Measurements from ENCODE around the gene SGCE.

Gene SGCE

DNA sequence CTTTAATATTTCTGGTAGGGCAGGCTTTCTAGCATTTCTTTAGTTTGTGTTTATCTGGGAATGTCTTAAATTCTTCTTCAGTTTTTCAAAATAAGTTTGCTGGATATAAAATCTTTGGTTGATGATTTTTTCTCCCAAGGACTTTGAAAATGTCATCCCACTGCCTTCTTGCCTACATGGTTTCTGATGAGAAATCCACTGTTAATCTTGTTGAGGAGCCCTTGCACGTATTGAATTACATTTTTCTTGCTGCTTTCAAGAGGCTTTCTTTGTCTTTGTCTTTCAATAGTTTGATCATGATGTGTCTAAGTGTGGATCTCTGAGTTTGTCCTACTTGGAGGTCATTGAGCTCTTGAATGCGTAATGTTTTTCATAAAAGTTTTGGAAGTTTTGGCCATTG, 80.3 kb downstream of the SGCE start:
- Histone ChIP-seq H3K9me2 (ENCODE audit: low read depth, low read length) (no peaks in the 10 kb centered on the region), H3K36me3 (ENCODE audit: insufficient read depth, low read length) (no peaks in the 10 kb centered on the region), H2AFZ (ENCODE audit: low read length) (no peak overlapping the region), H4K20me1 (ENCODE audit: insufficient read depth, low read length) (no peaks in the 10 kb centered on the region), H3K27ac (ENCODE audit: low read depth, low read length, poor library complexity, severe bottlenecking) (no peak overlapping the region), H3F3A (ENCODE audit: insufficient read depth, low read length) (no peaks in the 10 kb centered on the region), H3K4me2 (ENCODE audit: low read length) (no peak overlapping the region), H3K4me3 (ENCODE audit: low read depth, low read length, poor library complexity, severe bottlenecking) (no peak overlapping the region), H3K79me2 (ENCODE audit: insufficient read depth, low read length) (no peaks in the 10 kb centered on the region), H3K27me3 (ENCODE audit: insufficient read depth, low read length) (no peaks in the 10 kb centered on the region), H3K9me3 (ENCODE audit: low read length) (peaks cover 6% of the 10 kb centered on the region; the same call in 1 of the 2 replicates), H3K9ac (ENCODE audit: low read length) (no peak overlapping the region), H3K4me1 (ENCODE audit: insufficient read depth, low read length, severe bottlenecking) (peaks cover 9% of the 10 kb centered on the region)
- no peak for TF ChIP-seq EZH2 (IDR thresholded peaks at IDR 0.05; ENCODE audit: borderline replicate concordance, low read length)
- TF ChIP-seq, protein P1, sequence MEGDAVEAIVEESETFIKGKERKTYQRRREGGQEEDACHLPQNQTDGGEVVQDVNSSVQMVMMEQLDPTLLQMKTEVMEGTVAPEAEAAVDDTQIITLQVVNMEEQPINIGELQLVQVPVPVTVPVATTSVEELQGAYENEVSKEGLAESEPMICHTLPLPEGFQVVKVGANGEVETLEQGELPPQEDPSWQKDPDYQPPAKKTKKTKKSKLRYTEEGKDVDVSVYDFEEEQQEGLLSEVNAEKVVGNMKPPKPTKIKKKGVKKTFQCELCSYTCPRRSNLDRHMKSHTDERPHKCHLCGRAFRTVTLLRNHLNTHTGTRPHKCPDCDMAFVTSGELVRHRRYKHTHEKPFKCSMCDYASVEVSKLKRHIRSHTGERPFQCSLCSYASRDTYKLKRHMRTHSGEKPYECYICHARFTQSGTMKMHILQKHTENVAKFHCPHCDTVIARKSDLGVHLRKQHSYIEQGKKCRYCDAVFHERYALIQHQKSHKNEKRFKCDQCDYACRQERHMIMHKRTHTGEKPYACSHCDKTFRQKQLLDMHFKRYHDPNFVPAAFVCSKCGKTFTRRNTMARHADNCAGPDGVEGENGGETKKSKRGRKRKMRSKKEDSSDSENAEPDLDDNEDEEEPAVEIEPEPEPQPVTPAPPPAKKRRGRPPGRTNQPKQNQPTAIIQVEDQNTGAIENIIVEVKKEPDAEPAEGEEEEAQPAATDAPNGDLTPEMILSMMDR (IDR thresholded peaks at IDR 0.05; ENCODE audit: low read length), result no peak

DNA sequence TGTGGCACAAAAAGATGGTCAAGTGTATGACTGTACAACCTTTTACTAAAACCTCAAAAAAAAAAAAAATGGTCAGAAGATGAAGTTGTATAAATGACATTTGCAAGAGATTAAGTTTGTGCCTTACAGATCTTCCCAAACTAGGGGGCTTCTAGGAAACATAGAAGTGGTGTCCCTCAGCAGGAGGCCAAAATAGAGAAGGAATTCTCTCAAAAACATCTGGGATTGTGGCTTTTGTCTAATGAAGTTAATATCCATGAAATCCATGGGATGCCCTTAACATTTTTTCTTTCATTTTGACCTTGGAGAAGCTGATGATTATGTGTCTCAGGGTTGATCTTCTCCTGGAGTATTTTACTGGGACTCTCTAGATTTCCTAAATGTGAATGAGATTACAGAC, 84.1 kb downstream of the SGCE start:
- no peak overlapping the region for H3K9ac ChIP-seq (ENCODE audit: low read length)
- no peaks in the 10 kb centered on the region for H3K4me1 ChIP-seq (ENCODE audit: insufficient read depth, low read length, severe bottlenecking)
- TF ChIP-seq, protein P1 (IDR thresholded peaks at IDR 0.05; ENCODE audit: low read length), result no peak
- TF ChIP-seq EZH2 (IDR thresholded peaks at IDR 0.05; ENCODE audit: borderline replicate concordance, low read length), result no peak
- no peaks in the 10 kb centered on the region for H3K79me2 ChIP-seq (ENCODE audit: insufficient read depth, low read length)
- no peak overlapping the region for H3K4me2 ChIP-seq (ENCODE audit: low read length)
- no peaks in the 10 kb centered on the region for H4K20me1 ChIP-seq (ENCODE audit: insufficient read depth, low read length)
- H2AFZ ChIP-seq (ENCODE audit: low read length), result no peak overlapping the region
- peaks cover 6% of the 10 kb centered on the region; the same call in 1 of the 2 replicates for H3K9me3 ChIP-seq (ENCODE audit: low read length)
- no peaks in the 10 kb centered on the region for H3F3A ChIP-seq (ENCODE audit: insufficient read depth, low read length)
- H3K27ac ChIP-seq (ENCODE audit: low read depth, low read length, poor library complexity, severe bottlenecking), result no peak overlapping the region
- no peak overlapping the region for H3K4me3 ChIP-seq (ENCODE audit: low read depth, low read length, poor library complexity, severe bottlenecking)
- H3K36me3 ChIP-seq (ENCODE audit: insufficient read depth, low read length), result no peaks in the 10 kb centered on the region
- H3K27me3 ChIP-seq (ENCODE audit: insufficient read depth, low read length), result no peaks in the 10 kb centered on the region
- H3K9me2 ChIP-seq (ENCODE audit: low read depth, low read length), result no peaks in the 10 kb centered on the region

DNA sequence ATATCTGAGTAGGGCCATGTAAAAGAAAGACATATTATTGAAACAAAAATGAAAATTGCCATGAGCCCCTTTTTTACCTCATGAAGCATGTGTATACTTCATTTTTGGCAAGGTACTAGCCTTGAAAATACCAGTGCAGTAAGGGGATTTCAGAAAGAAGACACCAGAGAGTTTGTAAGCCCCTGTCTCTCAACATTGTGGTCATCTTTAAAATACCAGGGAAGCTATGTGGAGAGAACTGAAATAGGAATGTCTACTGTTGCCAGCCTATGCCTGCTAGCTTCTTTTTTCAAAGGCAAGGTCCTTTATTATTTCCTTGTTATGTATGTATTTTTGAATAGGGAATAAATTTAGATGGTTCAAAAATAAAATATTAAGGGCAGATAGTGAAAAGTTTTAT, 88.5 kb downstream of the SGCE start:
- Histone ChIP-seq H3K27ac (ENCODE audit: low read depth, low read length, poor library complexity, severe bottlenecking) (no peak overlapping the region), H3F3A (ENCODE audit: insufficient read depth, low read length) (no peaks in the 10 kb centered on the region), H3K9me2 (ENCODE audit: low read depth, low read length) (no peaks in the 10 kb centered on the region), H4K20me1 (ENCODE audit: insufficient read depth, low read length) (no peaks in the 10 kb centered on the region), H3K36me3 (ENCODE audit: insufficient read depth, low read length) (no peaks in the 10 kb centered on the region), H3K9me3 (ENCODE audit: low read length) (no peaks in the 10 kb centered on the region), H3K9ac (ENCODE audit: low read length) (no peak overlapping the region), H3K4me2 (ENCODE audit: low read length) (no peak overlapping the region), H3K79me2 (ENCODE audit: insufficient read depth, low read length) (no peaks in the 10 kb centered on the region), H2AFZ (ENCODE audit: low read length) (no peak overlapping the region), H3K4me1 (ENCODE audit: insufficient read depth, low read length, severe bottlenecking) (no peaks in the 10 kb centered on the region), H3K4me3 (ENCODE audit: low read depth, low read length, poor library complexity, severe bottlenecking) (no peak overlapping the region), H3K27me3 (ENCODE audit: insufficient read depth, low read length) (no peaks in the 10 kb centered on the region)
- TF ChIP-seq, protein P1 (IDR thresholded peaks at IDR 0.05; ENCODE audit: low read length), result no peak
- no peak for TF ChIP-seq EZH2 (IDR thresholded peaks at IDR 0.05; ENCODE audit: borderline replicate concordance, low read length)

Data from OCI-LY1 (cell line).